Breast epithelium (tissue), 3 donors: ENCODE results near the gene NUP205.

Source experiments
- CTCF ChIP-seq, 3 donors: fragments of 450-650 bp; IDR thresholded peaks; one replicate each; pipeline ENCODE4 v1.5.1; 2016 to 2017; ENCODE audit warnings: antibody characterized with exemption in 3 of 3, mild to moderate bottlenecking in 3 of 3, moderate library complexity in 3 of 3
- POLR2A ChIP-seq: fragments of 450-650 bp; IDR thresholded peaks from one replicate; pipeline ENCODE4 v1.6.1; 2016; ENCODE audit warnings: antibody characterized with exemption, mild to moderate bottlenecking, moderate library complexity
- POLR2AphosphoS5 ChIP-seq, 3 donors: sonication (generic); formaldehyde crosslinking; IDR thresholded peaks; one replicate each; pipeline ENCODE4 v1.6.1; 2017; ENCODE audit warnings: antibody characterized with exemption in 3 of 3

DNA sequence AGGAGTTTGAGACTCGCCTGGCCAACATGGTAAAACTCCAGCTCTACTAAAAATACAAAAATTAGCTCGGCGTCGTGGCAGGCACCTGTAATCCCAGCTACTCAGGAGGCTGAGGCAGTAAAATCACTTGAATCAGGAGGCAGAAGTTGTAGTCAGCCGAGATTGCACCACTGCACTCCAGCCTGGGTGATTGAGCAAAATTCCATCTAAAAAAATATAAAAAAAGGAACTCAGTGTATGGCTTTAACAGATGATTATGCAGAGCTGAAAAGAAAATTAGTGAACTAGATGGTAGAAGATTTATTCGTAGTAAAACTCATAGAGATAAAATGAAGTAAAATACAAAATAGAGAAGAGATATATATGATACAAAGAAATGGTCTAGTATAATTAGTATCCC lies 35.2 kb upstream of the NUP205 start:
- TF ChIP-seq CTCF (IDR thresholded peaks at IDR 0.05) (no peak), POLR2AphosphoS5 (IDR thresholded peaks at IDR 0.05) (no peak), POLR2A (no peak)
